ENCODE data around the gene PDLIM1. TPM values are rescaled to one million over a fixed set of nuclear protein-coding genes. Genes with fewer than 3 reads are reported as not detected.

Gene PDLIM1
- total and polyA plus RNA-seq, 2 of the 13 experiments (the other 11 are each of a cell fraction or from before 2014, with no cell fraction given) = 119 to 123 TPM

GRCh38 chr10:95335933-95336699, 45.3 kb upstream of the PDLIM1 start (continued):
- TF ChIP-seq, protein P1, sequence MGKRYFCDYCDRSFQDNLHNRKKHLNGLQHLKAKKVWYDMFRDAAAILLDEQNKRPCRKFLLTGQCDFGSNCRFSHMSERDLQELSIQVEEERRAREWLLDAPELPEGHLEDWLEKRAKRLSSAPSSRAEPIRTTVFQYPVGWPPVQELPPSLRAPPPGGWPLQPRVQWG (CRISPR knock-in tag; IDR thresholded peaks at IDR 0.05; ENCODE audit: borderline replicate concordance, low read depth) = no peak
- TF ChIP-seq NFIB (CRISPR knock-in tag; IDR thresholded peaks at IDR 0.05; ENCODE audit: borderline replicate concordance) (no peak), ZNF670 (CRISPR knock-in tag; IDR thresholded peaks at IDR 0.05; ENCODE audit: borderline replicate concordance) (no peak), ZNF468 (CRISPR knock-in tag; IDR thresholded peaks at IDR 0.05) (no peak), ZNF672 (CRISPR knock-in tag; IDR thresholded peaks at IDR 0.05) (no peak), PBX3 (CRISPR knock-in tag; IDR thresholded peaks at IDR 0.05; ENCODE audit: borderline replicate concordance) (no peak), ZNF317 (CRISPR knock-in tag; IDR thresholded peaks at IDR 0.05) (no peak), ZBTB3 (CRISPR knock-in tag; IDR thresholded peaks at IDR 0.05; ENCODE audit: borderline replicate concordance, low read depth) (no peak), FOSL2 (CRISPR knock-in tag; IDR thresholded peaks at IDR 0.05) (peak; percentile 47; the same call in 1 of the 2 replicates), FOXO1 (CRISPR knock-in tag; IDR thresholded peaks at IDR 0.05) (peak; percentile 27; the same call in 1 of the 2 replicates), MAX (IDR thresholded peaks at IDR 0.05) (peak; percentile 60), ZNF256 (CRISPR knock-in tag; conservative IDR thresholded peaks at IDR 0.05) (no peak), PHB2 (IDR thresholded peaks at IDR 0.05; ENCODE audit: partially characterized antibody) (no peak), CENPX (CRISPR knock-in tag; IDR thresholded peaks at IDR 0.05) (no peak), POLR2AphosphoS2 (IDR thresholded peaks at IDR 0.05; ENCODE audit: low read depth, low read length) (no peak), EZH2 (conservative IDR thresholded peaks at IDR 0.05; ENCODE audit: low read depth, low read length) (no peak), JUND (CRISPR knock-in tag; IDR thresholded peaks at IDR 0.05) (no peak), THAP9 (CRISPR knock-in tag; IDR thresholded peaks at IDR 0.05; ENCODE audit: borderline replicate concordance) (no peak), REPIN1 (CRISPR knock-in tag; IDR thresholded peaks at IDR 0.05; ENCODE audit: borderline replicate concordance, low read depth) (no peak), KLF6 (CRISPR knock-in tag; IDR thresholded peaks at IDR 0.05) (no peak), HHEX (CRISPR knock-in tag; IDR thresholded peaks at IDR 0.05) (no peak)
- TF ChIP-seq, protein P2, sequence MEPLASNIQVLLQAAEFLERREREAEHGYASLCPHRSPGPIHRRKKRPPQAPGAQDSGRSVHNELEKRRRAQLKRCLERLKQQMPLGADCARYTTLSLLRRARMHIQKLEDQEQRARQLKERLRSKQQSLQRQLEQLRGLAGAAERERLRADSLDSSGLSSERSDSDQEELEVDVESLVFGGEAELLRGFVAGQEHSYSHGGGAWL (CRISPR knock-in tag; IDR thresholded peaks at IDR 0.05) = no peak
- TF ChIP-seq, protein P3, sequence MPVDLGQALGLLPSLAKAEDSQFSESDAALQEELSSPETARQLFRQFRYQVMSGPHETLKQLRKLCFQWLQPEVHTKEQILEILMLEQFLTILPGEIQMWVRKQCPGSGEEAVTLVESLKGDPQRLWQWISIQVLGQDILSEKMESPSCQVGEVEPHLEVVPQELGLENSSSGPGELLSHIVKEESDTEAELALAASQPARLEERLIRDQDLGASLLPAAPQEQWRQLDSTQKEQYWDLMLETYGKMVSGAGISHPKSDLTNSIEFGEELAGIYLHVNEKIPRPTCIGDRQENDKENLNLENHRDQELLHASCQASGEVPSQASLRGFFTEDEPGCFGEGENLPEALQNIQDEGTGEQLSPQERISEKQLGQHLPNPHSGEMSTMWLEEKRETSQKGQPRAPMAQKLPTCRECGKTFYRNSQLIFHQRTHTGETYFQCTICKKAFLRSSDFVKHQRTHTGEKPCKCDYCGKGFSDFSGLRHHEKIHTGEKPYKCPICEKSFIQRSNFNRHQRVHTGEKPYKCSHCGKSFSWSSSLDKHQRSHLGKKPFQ (CRISPR knock-in tag; IDR thresholded peaks at IDR 0.05; ENCODE audit: insufficient replicate concordance) = no peak
